ENCODE data around the gene PRMT1. TPM values are rescaled to one million over a fixed set of nuclear protein-coding genes. Genes with fewer than 3 reads are reported as not detected.

Gene PRMT1
- total RNA-seq, 4 donors from 2014 or later, result 117 to 156 (median 139) TPM

- 0 to 1% methylated on average over 49 to 50 of the region's 50 CpGs for WGBS, 2 donors
- peak within 1 kb of the TSS; percentile 47 to 88 (median 72) for H3K4me3 ChIP-seq (replicated peaks in 1 of 3)
- H3K27me3 ChIP-seq, result no peaks in the 10 kb centered on the region
- H3K9me3 ChIP-seq, result no peaks in the 10 kb centered on the region
- H3K27ac ChIP-seq, result peak within 1 kb of the TSS; percentile 76 to 81 (median 79)
- intact Hi-C loops (cut with DNase I), result no loop called here
- DNase-seq, result peak; percentile 98 to 99
- H3K36me3 ChIP-seq, result peaks cover 19 to 20% of the 10 kb centered on the region in 2 donors
- H3K4me1 ChIP-seq, result peaks cover 13 to 17% of the 10 kb centered on the region in 2 donors
- TF ChIP-seq POLR2A (IDR thresholded peaks at IDR 0.05) (peak in 1 of 2 donors; percentile 81), CTCF (IDR thresholded peaks at IDR 0.05) (peak in 1 of 6 experiments; percentile 5)
These were observed 11.5 kb upstream of the PRMT1 start, which contains the start of the genes BCL2L12 and IRF3 for GRCh38 chr19:49665351-49666119. Gene BCL2L12, plus strand, starts transcription at chr19:49665933. Its CDS starts 760 bp downstream, at chr19:49666693. Gene IRF3, minus strand, starts transcription at chr19:49665857. Its CDS starts 1,019 bp downstream, at chr19:49664838.

GRCh38 chr19:49666120-49666444 lies 11.0 kb upstream of the PRMT1 start:
- H3K27ac ChIP-seq, result peak overlapping the region in 2 of 3 donors; percentile 60 to 79
- 0 to 2% methylated on average over 8 of the region's 9 CpGs for WGBS, 2 donors

GRCh38 chr19:49667473-49667872 lies 9.6 kb upstream of the PRMT1 start:
- TF ChIP-seq CTCF (IDR thresholded peaks at IDR 0.05), result no peak
- TF ChIP-seq POLR2A (IDR thresholded peaks at IDR 0.05), result no peak
- no peaks in the 10 kb centered on the region for H3K27me3 ChIP-seq
- H3K4me3 ChIP-seq (replicated peaks in 1 of 3), result no peak overlapping the region
- no peak for DNase-seq
- H3K36me3 ChIP-seq, result peaks cover 3 to 4% of the 10 kb centered on the region in 2 donors
- 89 to 97% methylated on average over 2 of the region's 2 CpGs for whole genome bisulfite sequencing, 2 donors
- peaks cover 20 to 26% of the 10 kb centered on the region in 2 donors for H3K4me1 ChIP-seq
- no peak overlapping the region for H3K27ac ChIP-seq
- no peaks in the 10 kb centered on the region for H3K9me3 ChIP-seq
- intact Hi-C loops (cut with DNase I), result no loop called here

More at GRCh38 chr19:49666120-49666444, 11.0 kb upstream of the PRMT1 start:
- intact Hi-C loops (cut with DNase I), result no loop called here
- no peak for TF ChIP-seq POLR2A (IDR thresholded peaks at IDR 0.05)
- peak in 1 of 6 experiments; percentile 9 for TF ChIP-seq CTCF (IDR thresholded peaks at IDR 0.05)
- peaks cover 16 to 18% of the 10 kb centered on the region in 2 donors for H3K36me3 ChIP-seq
- H3K9me3 ChIP-seq, result no peaks in the 10 kb centered on the region
- H3K27me3 ChIP-seq, result no peaks in the 10 kb centered on the region
- no peak for DNase-seq
- H3K4me1 ChIP-seq, result peaks cover 13 to 17% of the 10 kb centered on the region in 2 donors
- H3K4me3 ChIP-seq (replicated peaks in 1 of 3), result peak overlapping the region; percentile 7 to 72 (median 37)

- no peak overlapping the region for H3K27ac ChIP-seq
- H3K36me3 ChIP-seq, result no peaks in the 10 kb centered on the region
- H3K4me1 ChIP-seq, result peaks cover 20% of the 10 kb centered on the region in 2 donors
- 86 to 90% methylated on average over 3 of the region's 3 CpGs for WGBS, 2 donors
- H3K27me3 ChIP-seq, result no peaks in the 10 kb centered on the region
- no peak for DNase-seq
- no peaks in the 10 kb centered on the region for H3K9me3 ChIP-seq
- TF ChIP-seq CTCF (IDR thresholded peaks at IDR 0.05) (no peak), POLR2A (IDR thresholded peaks at IDR 0.05) (no peak)
- intact Hi-C loops (cut with DNase I), result no loop called here
- H3K4me3 ChIP-seq (replicated peaks in 1 of 3), result no peak overlapping the region
These were observed 7.6 kb upstream of the PRMT1 start for GRCh38 chr19:49669516-49669915.
